SIG-M5 (cell line): ENCODE data around the gene OGA.

Experiments used
- DNase-seq: peaks from one replicate; lab custom pipeline; 2025; lab: John Stamatoyannopoulos, UW

OGA gene

DNA sequence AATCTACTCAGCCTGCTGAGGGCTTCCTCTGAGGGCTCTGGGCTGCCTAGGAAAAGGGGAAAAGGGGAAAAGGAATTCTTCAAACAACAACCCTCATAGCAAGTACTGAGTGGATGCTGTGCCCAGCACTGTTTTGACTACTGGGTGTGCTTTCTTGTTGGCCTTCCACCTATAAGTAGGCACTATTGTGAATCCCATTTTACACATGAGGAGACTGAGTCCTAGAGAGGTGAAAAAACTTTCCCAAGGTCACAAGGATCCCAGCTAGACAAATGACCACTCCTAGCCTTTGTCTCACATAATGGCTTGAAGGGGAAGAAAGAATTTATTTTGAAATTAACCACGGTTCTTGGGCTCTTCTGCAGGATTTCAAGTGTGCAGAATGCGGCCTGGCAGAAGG lies 59.4 kb downstream of the OGA start:
- no peak for DNase-seq

DNA sequence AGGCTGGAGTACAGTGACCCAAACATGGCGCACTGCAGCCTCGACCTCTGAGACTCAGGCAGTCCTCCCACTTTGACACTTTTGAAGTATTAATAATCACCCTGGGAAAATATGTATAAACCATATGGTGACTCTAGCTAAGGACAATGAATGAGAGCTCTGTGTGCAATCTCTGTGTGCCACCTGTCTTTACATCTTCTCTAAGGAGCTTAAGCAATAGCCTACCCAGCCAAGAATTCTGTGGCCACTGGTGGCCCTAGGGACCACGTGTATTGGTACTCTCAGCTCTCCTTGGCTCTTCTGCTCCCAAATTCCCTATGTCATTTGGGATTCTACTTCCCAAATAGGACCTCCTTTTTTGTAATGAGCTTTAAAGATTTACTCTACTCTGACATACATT lies 66.0 kb downstream of the OGA start:
- DNase-seq = no peak

DNA sequence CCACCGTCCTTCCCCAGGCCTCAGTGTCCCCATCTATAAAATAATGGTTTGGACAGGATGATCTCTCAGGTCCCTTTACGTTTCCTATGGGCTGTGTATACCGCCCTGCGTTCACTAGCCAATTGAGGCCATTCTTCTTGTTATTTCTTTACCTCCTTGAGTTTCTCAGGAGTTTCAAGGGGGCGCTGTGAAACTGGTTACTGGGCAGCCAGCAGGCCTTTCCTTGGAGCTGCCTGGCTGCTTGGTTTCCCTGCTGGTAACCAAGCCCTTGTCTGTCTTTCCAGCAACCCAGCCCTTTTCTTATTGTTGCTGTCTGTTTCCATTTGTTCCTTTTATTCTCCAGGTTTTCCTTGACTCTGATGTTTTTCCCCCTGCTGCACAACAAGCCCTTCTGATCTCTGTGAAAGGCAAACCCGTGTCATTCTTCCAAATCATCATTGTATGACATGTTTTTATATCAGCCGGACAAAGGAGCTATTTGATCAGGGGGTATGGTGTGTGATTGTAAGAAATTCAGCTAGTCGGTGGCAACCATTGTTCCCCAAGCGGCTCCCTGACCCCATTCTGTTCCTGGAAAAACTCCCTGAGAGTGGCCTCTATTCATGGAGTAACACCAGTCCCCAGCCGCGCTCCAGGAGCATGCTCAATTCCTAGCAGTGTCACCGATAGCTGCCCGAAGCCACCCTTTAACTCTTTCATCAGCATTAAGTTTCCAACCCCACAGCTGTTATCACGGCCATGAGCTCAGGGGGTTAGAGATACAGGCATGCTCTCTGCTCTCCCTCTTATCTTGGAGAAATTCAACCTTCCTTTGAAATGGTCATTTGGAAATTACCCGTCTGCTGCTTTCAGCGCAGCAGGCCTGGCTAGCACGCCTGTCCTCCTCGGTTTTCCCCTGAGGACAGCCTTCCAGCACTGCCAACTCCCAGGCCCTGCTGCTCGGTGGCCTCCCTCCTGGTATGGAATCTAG lies 68.9 kb downstream of the OGA start:
- DNase-seq = no peak

DNA sequence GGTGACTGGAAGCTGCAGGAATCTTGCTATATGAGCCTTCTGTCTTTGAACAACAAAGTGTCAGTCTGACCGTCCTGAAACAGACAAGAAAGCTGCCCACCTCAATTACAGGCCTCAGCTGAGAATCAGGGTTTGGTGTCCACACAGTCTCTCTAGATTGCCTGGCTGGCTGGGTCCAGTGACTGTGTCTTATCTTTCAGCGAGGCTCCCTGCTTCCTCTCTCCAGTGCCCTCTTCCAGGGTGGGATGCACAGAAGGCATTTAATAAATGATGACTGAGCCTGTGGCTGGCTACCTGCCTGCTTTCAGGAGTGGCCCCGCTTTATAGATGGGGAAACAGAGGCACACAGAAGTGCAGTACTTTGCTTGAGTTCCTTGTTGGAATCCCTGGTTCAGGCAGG lies 69.7 kb downstream of the OGA start:
- DNase-seq = no peak

DNA sequence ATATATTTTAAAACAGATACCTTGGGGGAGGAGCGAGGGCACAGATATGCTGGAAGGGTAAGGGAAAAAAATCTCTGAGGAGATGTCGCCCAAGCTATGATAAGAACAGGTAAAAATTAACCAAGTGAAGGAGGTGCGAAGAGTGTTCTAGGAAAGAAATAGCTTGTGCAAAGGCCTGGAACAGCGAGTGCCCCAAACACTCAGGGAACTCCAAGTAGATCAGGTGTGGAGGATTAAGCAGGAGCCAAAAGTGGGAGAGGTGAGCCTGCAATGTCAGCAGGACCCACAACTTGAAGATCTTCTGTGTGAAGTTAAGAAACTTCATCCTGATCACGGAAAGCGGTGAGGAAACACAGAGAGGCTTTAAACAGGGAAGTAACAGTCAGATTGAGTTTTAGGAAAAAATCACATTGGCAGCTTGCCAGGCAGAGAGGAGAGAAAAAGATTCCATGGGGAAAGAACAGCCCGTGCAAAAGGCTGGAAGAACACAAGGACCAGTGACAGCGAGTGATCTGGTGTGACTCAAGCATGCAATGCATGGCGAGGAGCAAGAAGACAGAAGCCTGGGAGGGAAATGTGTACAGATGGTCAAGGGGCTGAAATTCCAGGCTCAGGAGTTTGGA lies 73.1 kb downstream of the OGA start:
- DNase-seq = no peak

DNA sequence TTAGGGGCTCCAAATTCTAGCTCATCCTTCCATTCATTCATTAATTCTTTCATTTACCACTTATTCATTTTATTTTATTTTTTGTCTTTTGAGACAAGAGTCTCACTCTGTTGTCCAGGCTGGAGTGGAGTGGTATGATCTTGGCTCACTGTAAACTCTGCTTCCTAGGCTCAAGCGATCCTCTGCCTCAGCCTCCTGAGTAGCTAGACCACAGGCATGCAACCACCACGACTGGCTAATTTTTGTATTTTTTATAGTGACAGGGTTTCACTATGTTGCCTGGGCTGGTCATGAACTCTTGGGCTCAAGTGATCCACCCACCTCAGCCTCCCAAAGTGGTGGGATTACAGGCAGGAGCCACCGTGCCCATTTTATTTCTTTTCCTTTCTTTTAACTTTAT lies 74.0 kb downstream of the OGA start:
- DNase-seq = no peak

DNA sequence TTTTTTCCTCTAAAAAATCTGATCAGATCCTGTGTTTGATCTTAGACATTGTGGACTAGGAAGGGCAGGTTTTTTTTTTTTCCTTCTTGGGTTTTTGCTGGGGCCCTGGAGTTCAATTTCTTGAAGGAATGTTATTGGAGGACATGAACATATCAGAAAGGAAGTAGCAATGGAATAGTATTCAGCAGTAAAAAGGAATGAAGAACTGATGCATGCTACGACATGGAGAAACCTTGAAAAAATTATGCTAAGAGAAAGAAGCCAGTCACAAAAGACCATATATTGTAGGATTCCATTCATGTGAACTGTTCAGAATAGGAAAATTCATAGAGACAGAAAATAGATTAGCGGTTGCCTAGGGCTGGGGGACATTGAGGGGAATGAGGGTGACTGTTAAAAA lies 76.3 kb downstream of the OGA start:
- DNase-seq = no peak

DNA sequence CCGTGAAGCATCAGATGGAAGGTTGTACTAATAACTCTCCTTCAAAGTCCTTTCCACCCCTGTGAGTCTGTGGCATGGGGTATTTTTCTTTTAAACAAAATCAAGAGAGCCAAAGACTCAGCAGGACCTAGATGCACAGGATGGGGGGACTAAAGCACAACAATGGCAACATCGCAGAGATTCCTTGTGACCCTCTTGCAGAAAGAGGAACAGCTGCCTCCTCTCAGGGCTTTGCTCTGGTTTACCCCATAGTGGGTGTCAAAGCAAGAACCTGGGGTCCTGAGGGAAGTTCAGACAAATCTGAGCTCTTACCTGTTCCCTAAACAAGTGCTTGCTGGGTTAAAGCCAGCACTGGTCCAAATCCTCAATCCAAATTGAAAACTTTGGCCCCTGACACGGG lies 81.6 kb downstream of the OGA start:
- DNase-seq = no peak
